Stomach (tissue), 9 donors: ENCODE data around the gene PRRC2C. TPM values are rescaled to one million over a fixed set of nuclear protein-coding genes. Genes with fewer than 3 reads are reported as not detected.

Experiments
- DNase-seq, 2 donors: peaks; one replicate each; pipeline versions ENCODE4 v3.0.0 to v3.0.0-alpha.2; 2013 to 2019
- H3K27ac ChIP-seq, 5 donors: fragments of 200-600 bp in 4 of 5; sonication (generic) in 4 of 5; one replicate each; pipeline ENCODE4 v1.5.1; 2013 to 2019; ENCODE audit warnings: mild to moderate bottlenecking in 1 of 5, moderate library complexity in 1 of 5
- H3K27me3 ChIP-seq, 3 donors: fragments of 200-600 bp; sonication (generic); one replicate each; pipeline ENCODE4 v1.5.1; 2017 to 2019; ENCODE audit warnings: mixed run types in 1 of 3
- H3K36me3 ChIP-seq, 4 donors: fragments of 200-600 bp; sonication (generic); 1 replicate in 3 of 4; 2 replicates in 1 of 4; pipeline ENCODE4 v1.5.1; 2016 to 2019
- H3K4me1 ChIP-seq, 4 donors: fragments of 200-600 bp; sonication (generic); one replicate each; pipeline ENCODE4 v1.5.1; 2016 to 2019
- H3K4me3 ChIP-seq, 4 donors: fragments of 200-600 bp; sonication (generic) in 3 of 4; one replicate each; pipeline ENCODE4 v1.5.1; 2016 to 2019; ENCODE audit warnings: mild to moderate bottlenecking in 1 of 4
- H3K9me3 ChIP-seq, 4 donors: fragments of 200-600 bp; sonication (generic); one replicate each; pipeline ENCODE4 v1.5.1; 2016 to 2019
- EP300 ChIP-seq: sonication (generic); formaldehyde crosslinking; IDR thresholded peaks from one replicate; pipeline ENCODE4 v1.6.1; 2017; ENCODE audit warnings: antibody characterized with exemption
- POLR2A ChIP-seq, 4 donors: fragments of 450-650 bp; IDR thresholded peaks; one replicate each; pipeline ENCODE4 v1.6.1; 2016; ENCODE audit warnings: antibody characterized with exemption in 4 of 4, control low read depth in 2 of 4, mild to moderate bottlenecking in 1 of 4, moderate library complexity in 1 of 4
- POLR2AphosphoS5 ChIP-seq, 3 donors: sonication (generic); formaldehyde crosslinking; IDR thresholded peaks; one replicate each; pipeline ENCODE4 v1.6.1; 2016; ENCODE audit warnings: antibody characterized with exemption in 3 of 3
- whole genome bisulfite sequencing, 5 donors: extraction: QIAGEN DNeasy Blood & Tissue Kit in 3 of 5; methylation state at CpG; one replicate each; pipeline versions ENCODE4 v1.1.5 to v1.1.7; 2013 to 2018; 5-methylcytosine and 5-hydroxymethylcytosine counted together
- intact Hi-C: fragments of 100-400 bp; cut with DNase I; formaldehyde crosslinking; loops from one replicate; pipeline ENCODE4 v1.15.1; 2023; ENCODE audit warnings: low total_unique reads
- polyA plus RNA-seq, 3 donors: library from polyadenylated mRNA; stranded (reverse); fragments of 200-250 nt; gene quantifications; one replicate each; pipeline ENCODE4 v1.2.3, GENCODE V29; 2013
- total RNA-seq, 5 donors: library from RNA; depleted of rRNA; stranded (reverse); fragments of >200 nt; gene quantifications; one replicate each; pipeline versions ENCODE4 v1.1.0 to v1.2.3, GENCODE V29; 2014 to 2016
- TF ChIP-seq, protein P1 (sequence below), 7 experiments: fragments of 450-650 bp in 4 of 7; fragments of 200-600 bp in 3 of 7; sonication (generic) in 3 of 7; IDR thresholded peaks; one replicate each; pipeline ENCODE4 v1.5.1; 2016 to 2019; ENCODE audit warnings: antibody characterized with exemption in 7 of 7, control low read depth in 2 of 7, mild to moderate bottlenecking in 1 of 7
- donor health status: healthy with polysubstance abuse.
- donor health status: Bipolar disorder and iron deficiency.
- donor health status: healthy.

PRRC2C gene
- total and polyA plus RNA-seq, 8 donors = 19.0 to 404 (median 75.8) TPM

DNA sequence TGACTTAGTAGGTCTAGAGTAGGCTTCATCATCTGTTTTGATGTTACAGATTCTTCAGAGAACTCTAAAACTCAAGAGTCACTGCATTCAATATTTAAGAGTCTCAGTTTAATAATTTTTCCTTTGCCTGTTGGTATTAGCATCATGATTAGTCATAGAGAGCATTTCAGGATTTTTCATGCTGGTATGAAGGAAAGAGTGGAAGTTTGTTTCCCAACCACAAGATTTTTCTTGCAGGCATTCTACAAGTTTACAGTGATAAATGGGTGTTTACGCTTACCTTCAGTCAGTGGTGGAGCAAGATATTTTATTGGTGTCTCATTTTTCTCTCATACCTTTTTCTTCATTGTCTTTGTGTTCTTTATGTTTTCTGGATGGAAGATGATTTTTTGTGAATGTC is 78.3 kb downstream of the PRRC2C start:
- Histone ChIP-seq H3K27ac (no peak overlapping the region), H3K9me3 (no peaks in the 10 kb centered on the region), H3K27me3 (no peaks in the 10 kb centered on the region), H3K36me3 (peaks cover 58 to 100% (median 98%) of the 10 kb centered on the region in 4 donors), H3K4me1 (no peaks in the 10 kb centered on the region), H3K4me3 (no peak overlapping the region)
- 92 to 98% (median 95%) methylated on average over 1 of the region's 1 CpG for WGBS, 5 donors
- DNase-seq = no peak
- TF ChIP-seq POLR2AphosphoS5 (IDR thresholded peaks at IDR 0.05) = no peak
- TF ChIP-seq EP300 = no peak
- TF ChIP-seq POLR2A (IDR thresholded peaks at IDR 0.05) = no peak
- TF ChIP-seq, protein P1, sequence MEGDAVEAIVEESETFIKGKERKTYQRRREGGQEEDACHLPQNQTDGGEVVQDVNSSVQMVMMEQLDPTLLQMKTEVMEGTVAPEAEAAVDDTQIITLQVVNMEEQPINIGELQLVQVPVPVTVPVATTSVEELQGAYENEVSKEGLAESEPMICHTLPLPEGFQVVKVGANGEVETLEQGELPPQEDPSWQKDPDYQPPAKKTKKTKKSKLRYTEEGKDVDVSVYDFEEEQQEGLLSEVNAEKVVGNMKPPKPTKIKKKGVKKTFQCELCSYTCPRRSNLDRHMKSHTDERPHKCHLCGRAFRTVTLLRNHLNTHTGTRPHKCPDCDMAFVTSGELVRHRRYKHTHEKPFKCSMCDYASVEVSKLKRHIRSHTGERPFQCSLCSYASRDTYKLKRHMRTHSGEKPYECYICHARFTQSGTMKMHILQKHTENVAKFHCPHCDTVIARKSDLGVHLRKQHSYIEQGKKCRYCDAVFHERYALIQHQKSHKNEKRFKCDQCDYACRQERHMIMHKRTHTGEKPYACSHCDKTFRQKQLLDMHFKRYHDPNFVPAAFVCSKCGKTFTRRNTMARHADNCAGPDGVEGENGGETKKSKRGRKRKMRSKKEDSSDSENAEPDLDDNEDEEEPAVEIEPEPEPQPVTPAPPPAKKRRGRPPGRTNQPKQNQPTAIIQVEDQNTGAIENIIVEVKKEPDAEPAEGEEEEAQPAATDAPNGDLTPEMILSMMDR (IDR thresholded peaks at IDR 0.05) = no peak
- intact Hi-C loops = no loop called here

DNA sequence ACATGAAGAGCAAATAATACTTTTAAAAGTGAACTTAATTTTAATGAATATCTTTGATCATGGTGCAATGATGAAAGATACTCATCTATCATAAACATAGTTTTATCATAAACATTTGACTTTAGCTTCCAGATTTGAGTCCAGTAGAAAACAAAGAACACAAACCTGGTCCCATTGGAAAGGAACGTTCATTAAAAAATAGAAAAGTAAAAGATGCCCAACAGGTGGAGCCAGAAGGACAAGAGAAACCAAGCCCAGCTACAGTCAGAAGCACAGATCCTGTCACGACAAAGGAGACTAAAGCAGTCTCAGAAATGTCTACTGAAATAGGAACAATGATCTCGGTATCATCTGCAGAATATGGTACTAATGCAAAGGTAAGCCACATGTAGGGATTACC is 81.1 kb downstream of the PRRC2C start:
- Histone ChIP-seq H3K27ac (no peak overlapping the region), H3K4me3 (no peak overlapping the region), H3K36me3 (peaks cover 39 to 100% (median 96%) of the 10 kb centered on the region in 4 donors), H3K27me3 (no peaks in the 10 kb centered on the region), H3K4me1 (no peaks in the 10 kb centered on the region), H3K9me3 (no peaks in the 10 kb centered on the region)
- 66 to 76% (median 75%) methylated on average over 3 of the region's 3 CpGs for WGBS, 5 donors
- DNase-seq = no peak
- intact Hi-C loops = no loop called here
- no peak for TF ChIP-seq EP300
- no peak for TF ChIP-seq POLR2A (IDR thresholded peaks at IDR 0.05)
- no peak for TF ChIP-seq POLR2AphosphoS5 (IDR thresholded peaks at IDR 0.05)
- TF ChIP-seq, protein P1 (IDR thresholded peaks at IDR 0.05) = no peak

DNA sequence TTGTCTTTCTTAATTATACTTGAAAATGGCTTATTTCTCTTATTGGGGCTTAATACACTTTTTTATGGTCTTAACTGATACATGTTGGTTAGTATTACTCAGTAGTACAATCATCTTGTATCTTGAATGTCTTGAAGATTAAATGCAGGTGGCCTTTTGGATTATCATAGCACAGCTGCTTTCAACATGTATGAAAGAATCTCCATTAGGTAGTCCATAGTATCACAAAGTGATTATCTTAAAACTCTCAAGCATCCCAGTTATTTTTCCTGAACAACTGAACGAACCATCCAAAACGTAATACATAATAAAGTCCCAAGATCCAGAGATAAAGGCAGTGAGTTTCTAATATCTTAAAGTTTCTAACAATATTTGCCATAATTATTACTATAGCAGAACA is 85.0 kb downstream of the PRRC2C start:
- Histone ChIP-seq H3K4me3 (no peak overlapping the region), H3K27ac (no peak overlapping the region), H3K9me3 (no peaks in the 10 kb centered on the region), H3K27me3 (no peaks in the 10 kb centered on the region), H3K4me1 (no peaks in the 10 kb centered on the region), H3K36me3 (peaks cover 38 to 97% (median 96%) of the 10 kb centered on the region in 4 donors)
- 76 to 82% (median 79%) methylated on average over 2 of the region's 2 CpGs for WGBS, 5 donors
- TF ChIP-seq POLR2AphosphoS5 (IDR thresholded peaks at IDR 0.05) (no peak), POLR2A (IDR thresholded peaks at IDR 0.05) (no peak)
- no peak for DNase-seq
- intact Hi-C loops = no loop called here

DNA sequence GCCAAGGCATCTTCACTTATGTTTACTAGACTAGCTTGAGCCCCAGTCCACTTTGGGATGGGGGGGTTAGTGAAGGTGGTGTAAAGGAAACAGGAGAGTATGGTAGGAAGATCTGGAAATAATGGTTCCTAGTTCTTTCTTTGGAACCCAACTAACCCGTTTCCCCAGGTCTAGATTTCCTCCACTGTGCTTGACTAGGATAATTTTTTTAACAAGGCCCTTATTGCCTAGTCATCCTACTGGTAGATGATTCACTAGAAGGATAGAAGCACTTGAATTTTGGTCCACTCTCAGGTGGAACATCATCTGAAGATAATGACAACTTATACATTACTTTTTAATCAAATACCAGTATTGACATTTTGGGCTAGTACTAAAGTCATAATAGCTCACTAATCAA is 90.8 kb downstream of the PRRC2C start:
- Histone ChIP-seq H3K27me3 (no peaks in the 10 kb centered on the region), H3K4me1 (no peaks in the 10 kb centered on the region), H3K27ac (no peak overlapping the region), H3K4me3 (no peak overlapping the region), H3K9me3 (no peaks in the 10 kb centered on the region), H3K36me3 (peaks cover 43 to 99% (median 97%) of the 10 kb centered on the region in 4 donors)
- WGBS, 5 donors = 70 to 75% (median 75%) methylated on average over 1 of the region's 1 CpG
- no peak for TF ChIP-seq EP300
- no peak for TF ChIP-seq POLR2A (IDR thresholded peaks at IDR 0.05)
- TF ChIP-seq POLR2AphosphoS5 (IDR thresholded peaks at IDR 0.05) = no peak
- no peak for DNase-seq
- intact Hi-C loops = no loop called here

DNA sequence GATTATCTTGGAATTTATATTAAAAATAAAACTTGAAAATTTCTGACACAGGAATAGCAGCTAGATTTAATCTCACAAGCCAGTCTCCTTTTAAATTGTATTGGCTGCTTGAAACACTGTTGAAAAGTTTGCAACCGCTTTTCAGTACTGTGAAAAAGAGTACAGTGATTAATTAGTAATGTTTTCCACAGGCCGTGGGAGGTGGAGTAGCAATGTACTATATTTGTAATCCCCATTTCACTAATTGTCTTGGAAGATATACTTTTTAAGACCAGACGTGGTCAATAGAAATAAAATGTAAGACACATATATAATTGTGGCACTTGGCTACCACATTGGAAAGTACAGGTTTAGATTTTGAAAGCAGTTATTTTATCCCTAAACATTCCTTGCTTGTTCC is 95.9 kb downstream of the PRRC2C start:
- TF ChIP-seq POLR2AphosphoS5 (IDR thresholded peaks at IDR 0.05) = no peak
- TF ChIP-seq EP300 = no peak
- no peak overlapping the region for H3K27ac ChIP-seq
- no peak overlapping the region for H3K4me3 ChIP-seq
- peaks cover 43 to 100% (median 100%) of the 10 kb centered on the region in 4 donors for H3K36me3 ChIP-seq
- no peaks in the 10 kb centered on the region for H3K9me3 ChIP-seq
- H3K4me1 ChIP-seq = no peaks in the 10 kb centered on the region
- H3K27me3 ChIP-seq = no peaks in the 10 kb centered on the region
- no peak for DNase-seq
- WGBS, 5 donors = 71 to 92% (median 85%) methylated on average over 3 of the region's 3 CpGs
- intact Hi-C loops = no loop called here

DNA sequence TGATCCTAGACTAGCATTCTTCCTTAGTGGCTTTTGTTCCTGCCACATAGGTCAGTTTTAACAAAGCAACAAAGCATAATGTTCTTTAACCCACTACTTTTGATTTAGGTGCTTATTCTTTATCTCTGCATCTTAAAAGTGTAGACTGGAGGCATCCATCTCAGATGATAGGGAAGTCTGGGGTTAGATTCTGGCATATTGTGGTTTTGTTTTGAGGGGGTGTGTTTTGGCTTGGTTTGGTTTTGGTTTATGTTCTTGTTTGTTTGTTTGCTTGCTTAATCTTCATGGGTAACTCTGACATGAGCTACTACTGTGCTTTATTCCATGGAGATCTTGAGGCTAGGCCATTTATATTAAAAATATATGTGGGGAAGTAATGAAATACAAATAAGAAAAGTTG is 96.4 kb downstream of the PRRC2C start:
- Histone ChIP-seq H3K27ac (no peak overlapping the region), H3K36me3 (peaks cover 43 to 100% (median 100%) of the 10 kb centered on the region in 4 donors), H3K9me3 (no peaks in the 10 kb centered on the region), H3K4me1 (no peaks in the 10 kb centered on the region), H3K4me3 (no peak overlapping the region), H3K27me3 (no peaks in the 10 kb centered on the region)
- intact Hi-C loops = no loop called here
- DNase-seq = no peak
- TF ChIP-seq EP300 = no peak
- no peak for TF ChIP-seq POLR2AphosphoS5 (IDR thresholded peaks at IDR 0.05)
- no peak for TF ChIP-seq POLR2A (IDR thresholded peaks at IDR 0.05)
- TF ChIP-seq, protein P1 (IDR thresholded peaks at IDR 0.05) = no peak
